Adrenal gland (tissue), 12 donors: ENCODE measurements around the gene PTPRS. TPM values are rescaled to one million over a fixed set of nuclear protein-coding genes. Genes with fewer than 3 reads are reported as not detected.
"Not testable (repeated sequence)": the region's sequence is repeated elsewhere in the genome, so short reads cannot be mapped to it uniquely, and the experiment has no call there.

Experiments
- DNase-seq, 7 donors: peaks; one replicate each; pipeline ENCODE4 v3.0.0-alpha.2; 2019 to 2020
- H3K27ac ChIP-seq, 5 donors: fragments of 200-600 bp; sonication (generic) in 4 of 5; 1 replicate in 3 of 5; 2 replicates in 2 of 5; pipeline versions ENCODE4 v1.5.1 to v1.8.0; 2016 to 2020; ENCODE audit warnings: mild to moderate bottlenecking in 1 of 5
- H3K27me3 ChIP-seq: fragments of 200-600 bp; 2 replicates; pipeline ENCODE4 v1.8.0; 2021
- H3K36me3 ChIP-seq, 2 donors: fragments of 200-600 bp; replicated peaks in 1 of 2; 1 replicate in 1 of 2; 2 replicates in 1 of 2; pipeline versions ENCODE4 v1.5.1 to v1.8.0; 2018 to 2022
- H3K4me1 ChIP-seq, 2 donors: fragments of 200-600 bp; replicated peaks in 1 of 2; 1 replicate in 1 of 2; 2 replicates in 1 of 2; pipeline versions ENCODE4 v1.5.1 to v1.8.0; 2018 to 2021
- H3K4me3 ChIP-seq, 4 donors: fragments of 200-600 bp; sonication (generic) in 3 of 4; one replicate each; pipeline ENCODE4 v1.5.1; 2016 to 2018
- H3K9me3 ChIP-seq, 3 donors: fragments of 200-600 bp; sonication (generic) in 1 of 3; replicated peaks in 1 of 3; 1 replicate in 2 of 3; 2 replicates in 1 of 3; pipeline versions ENCODE4 v1.5.1 to v1.8.0; 2016 to 2021
- POLR2A ChIP-seq, 2 donors: fragments of 450-650 bp; IDR thresholded peaks; one replicate each; pipeline ENCODE4 v1.6.1; 2017; ENCODE audit warnings: antibody characterized with exemption in 2 of 2, mild to moderate bottlenecking in 2 of 2, moderate library complexity in 1 of 2
- WGBS, 4 donors: extraction: QIAGEN DNeasy Blood & Tissue Kit in 2 of 4; methylation state at CpG; one replicate each; pipeline versions ENCODE4 v1.1.5 to v1.1.7; 2013 to 2017; 5-methylcytosine and 5-hydroxymethylcytosine counted together
- intact Hi-C, 2 donors: fragments of 100-400 bp; cut with DNase I; formaldehyde crosslinking; loops; one replicate each; pipeline versions ENCODE4 v1.14.1 to v1.15.0; 2022 to 2023
- polyA plus RNA-seq, 3 donors: library from polyadenylated mRNA; stranded (reverse); fragments of 200-250 nt in 2 of 3; fragments of 350-450 nt in 1 of 3; fragmentation: Illumina TruSeq in 1 of 3; extraction: RNeasy Lipid Tissue Mini Kit (QIAGEN cat#74804) in 1 of 3; gene quantifications; one replicate each; pipeline ENCODE4 v1.2.3, GENCODE V29; 2013 to 2014
- total RNA-seq, 9 donors: library from RNA; depleted of rRNA in 4 of 9; stranded (reverse); fragments of >200 nt in 4 of 9; fragments of 120-200 nt in 1 of 9; fragmentation: NEBNext Ultra II Directional in 1 of 9; extraction: Animal tissue kit (Norgen Biotek cat#: 25700) in 1 of 9; gene quantifications; one replicate each; pipeline versions ENCODE4 v1.1.0 to v1.2.4, GENCODE V29; 2013 to 2023
- TF ChIP-seq, protein P1 (sequence below), 6 experiments: fragments of 450-650 bp in 4 of 6; fragments of 200-600 bp in 2 of 6; sonication (generic) in 1 of 6; IDR thresholded peaks; 1 replicate in 5 of 6; 2 replicates in 1 of 6; pipeline versions ENCODE4 v1.5.1 to v1.8.0; 2016 to 2021; ENCODE audit warnings: antibody characterized with exemption in 6 of 6, mild to moderate bottlenecking in 2 of 6, moderate library complexity in 1 of 6
- donor health status: healthy with polysubstance abuse.
- donor health status: Bipolar disorder and iron deficiency.
- donor health status: DM: yes; HTN: yes; CAD: no.
- donor health status: DM: no; HTN: no; CAD: no.
- donor health status: DM: no; HTN: no; CAD: no.
- donor health status: DM: yes; HTN: yes; CAD: no.

Gene PTPRS
- total and polyA plus RNA-seq, 12 donors = 8.8 to 376 (median 164) TPM

DNA sequence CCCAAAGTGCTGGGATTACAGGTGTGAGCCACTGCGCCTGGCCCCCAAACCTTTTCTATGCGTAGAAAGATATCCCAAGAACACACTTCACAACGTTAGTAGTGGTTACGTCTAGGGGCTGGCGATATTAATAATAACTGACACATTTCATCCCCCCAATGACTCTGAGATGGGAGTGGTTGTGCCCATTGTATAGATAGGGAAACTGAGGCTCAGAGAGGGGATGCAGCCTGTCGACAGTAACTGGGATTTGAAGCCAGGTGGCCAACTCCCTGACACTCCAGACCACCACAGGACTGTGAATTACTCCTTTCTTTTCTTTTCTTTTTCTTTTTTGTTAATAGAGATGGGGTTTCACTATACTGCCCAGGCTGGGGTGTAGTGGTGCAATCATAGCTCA lies 25.3 kb upstream of the PTPRS start:
- intact Hi-C loops = no loop called here

DNA sequence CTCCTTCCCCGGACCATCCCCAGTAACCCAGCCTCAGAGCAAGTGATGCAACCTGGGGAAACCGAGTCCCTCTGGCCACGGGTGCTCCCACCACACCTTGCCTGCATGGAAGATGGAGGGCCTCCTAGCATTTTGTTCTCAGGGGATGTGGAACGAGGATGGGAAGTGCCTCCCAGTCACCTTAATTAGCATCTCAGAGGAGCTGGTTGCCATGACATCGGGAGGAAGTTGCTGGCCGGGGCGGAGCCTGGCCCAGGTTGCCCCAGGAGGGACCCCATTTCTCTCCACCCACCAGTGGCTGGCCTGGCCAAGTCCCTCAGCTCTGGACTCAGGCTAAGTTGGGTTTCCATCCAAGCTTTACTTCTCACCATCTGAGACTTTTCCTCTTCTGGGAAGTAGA lies 24.1 kb upstream of the PTPRS start:
- no peak for TF ChIP-seq POLR2A (IDR thresholded peaks at IDR 0.05)
- TF ChIP-seq, protein P1, sequence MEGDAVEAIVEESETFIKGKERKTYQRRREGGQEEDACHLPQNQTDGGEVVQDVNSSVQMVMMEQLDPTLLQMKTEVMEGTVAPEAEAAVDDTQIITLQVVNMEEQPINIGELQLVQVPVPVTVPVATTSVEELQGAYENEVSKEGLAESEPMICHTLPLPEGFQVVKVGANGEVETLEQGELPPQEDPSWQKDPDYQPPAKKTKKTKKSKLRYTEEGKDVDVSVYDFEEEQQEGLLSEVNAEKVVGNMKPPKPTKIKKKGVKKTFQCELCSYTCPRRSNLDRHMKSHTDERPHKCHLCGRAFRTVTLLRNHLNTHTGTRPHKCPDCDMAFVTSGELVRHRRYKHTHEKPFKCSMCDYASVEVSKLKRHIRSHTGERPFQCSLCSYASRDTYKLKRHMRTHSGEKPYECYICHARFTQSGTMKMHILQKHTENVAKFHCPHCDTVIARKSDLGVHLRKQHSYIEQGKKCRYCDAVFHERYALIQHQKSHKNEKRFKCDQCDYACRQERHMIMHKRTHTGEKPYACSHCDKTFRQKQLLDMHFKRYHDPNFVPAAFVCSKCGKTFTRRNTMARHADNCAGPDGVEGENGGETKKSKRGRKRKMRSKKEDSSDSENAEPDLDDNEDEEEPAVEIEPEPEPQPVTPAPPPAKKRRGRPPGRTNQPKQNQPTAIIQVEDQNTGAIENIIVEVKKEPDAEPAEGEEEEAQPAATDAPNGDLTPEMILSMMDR (IDR thresholded peaks at IDR 0.05) = no peak
- WGBS, 4 donors = 26 to 61% (median 37%) methylated on average over 3 to 7 of the region's 7 CpGs

More for the DNA sequence above, 25.3 kb upstream of the PTPRS start:
- no peak overlapping the region for H3K4me3 ChIP-seq
- H3K4me1 ChIP-seq = no peaks in the 10 kb centered on the region
- H3K27ac ChIP-seq = no peak overlapping the region
- WGBS, 4 donors = 67 to 87% (median 81%) methylated on average over 6 of the region's 6 CpGs
- TF ChIP-seq, protein P1 (IDR thresholded peaks at IDR 0.05) = no peak
- TF ChIP-seq POLR2A (IDR thresholded peaks at IDR 0.05) = no peak
- no peaks in the 10 kb centered on the region for H3K27me3 ChIP-seq
- no peak for DNase-seq
- H3K9me3 ChIP-seq = no peaks in the 10 kb centered on the region
- H3K36me3 ChIP-seq = no peaks in the 10 kb centered on the region

DNA sequence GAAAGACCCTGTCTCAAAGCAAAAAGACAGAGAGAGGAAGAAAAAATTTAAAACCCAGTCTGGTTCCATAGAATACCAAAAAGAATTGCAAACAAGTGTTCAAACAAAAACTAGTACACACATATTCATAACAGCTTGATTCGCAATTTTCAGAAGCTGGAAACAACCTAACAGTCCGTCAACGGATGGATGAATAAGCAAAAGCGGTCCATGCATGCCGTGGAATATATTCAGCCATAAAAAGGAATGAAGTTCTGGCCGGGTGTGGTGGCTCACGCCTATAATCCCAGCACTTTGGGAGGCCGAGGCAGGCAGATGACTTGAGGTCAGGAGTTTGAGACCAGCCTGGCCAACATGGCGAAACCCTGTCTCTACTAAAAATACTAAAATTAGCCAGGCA lies 21.2 kb upstream of the PTPRS start:
- H3K27me3 ChIP-seq, intact Hi-C loops, H3K9me3 ChIP-seq, H3K36me3 ChIP-seq, H3K4me3 ChIP-seq, DNase-seq, H3K4me1 ChIP-seq, H3K27ac ChIP-seq: not testable (repeated sequence)
- WGBS, 4 donors = 88 to 92% (median 90%) methylated on average over 9 of the region's 9 CpGs

More for the DNA sequence above, 24.1 kb upstream of the PTPRS start:
- no peaks in the 10 kb centered on the region for H3K36me3 ChIP-seq
- no peak overlapping the region for H3K27ac ChIP-seq
- DNase-seq = no peak
- intact Hi-C loops = no loop called here
- H3K4me3 ChIP-seq = no peak overlapping the region
- no peaks in the 10 kb centered on the region for H3K4me1 ChIP-seq
- no peaks in the 10 kb centered on the region for H3K27me3 ChIP-seq
- H3K9me3 ChIP-seq = no peaks in the 10 kb centered on the region

DNA sequence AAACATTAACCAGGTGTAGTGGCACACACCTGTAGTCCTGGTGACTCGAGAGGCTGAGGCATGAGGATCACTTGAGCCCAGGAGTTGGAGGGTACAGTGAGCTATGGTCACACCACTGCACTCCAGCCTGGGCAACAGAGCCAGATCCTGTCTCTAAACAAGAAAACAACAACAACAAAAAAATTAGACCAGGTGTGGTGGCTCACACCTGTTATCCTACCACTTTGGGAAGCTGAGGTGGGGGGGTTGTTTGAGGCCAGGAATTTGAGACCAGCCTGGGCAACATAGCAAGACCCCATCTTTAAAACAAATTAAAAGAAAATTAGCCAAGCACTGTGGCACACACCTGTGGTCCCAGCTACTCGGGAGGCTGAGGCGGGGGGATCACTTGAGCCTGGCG lies 20.8 kb upstream of the PTPRS start:
- 84 to 96% (median 91%) methylated on average over 4 of the region's 4 CpGs for WGBS, 4 donors
- Histone ChIP-seq H3K4me1 (peaks cover 0 to 8% of the 10 kb centered on the region in 2 donors), H3K9me3 (no peaks in the 10 kb centered on the region), H3K27ac (no peak overlapping the region), H3K27me3 (no peaks in the 10 kb centered on the region), H3K36me3 (no peaks in the 10 kb centered on the region), H3K4me3 (no peak overlapping the region)
- DNase-seq = no peak
- TF ChIP-seq, protein P1 (IDR thresholded peaks at IDR 0.05) = no peak
- TF ChIP-seq POLR2A (IDR thresholded peaks at IDR 0.05) = no peak
- intact Hi-C loops = no loop called here

DNA sequence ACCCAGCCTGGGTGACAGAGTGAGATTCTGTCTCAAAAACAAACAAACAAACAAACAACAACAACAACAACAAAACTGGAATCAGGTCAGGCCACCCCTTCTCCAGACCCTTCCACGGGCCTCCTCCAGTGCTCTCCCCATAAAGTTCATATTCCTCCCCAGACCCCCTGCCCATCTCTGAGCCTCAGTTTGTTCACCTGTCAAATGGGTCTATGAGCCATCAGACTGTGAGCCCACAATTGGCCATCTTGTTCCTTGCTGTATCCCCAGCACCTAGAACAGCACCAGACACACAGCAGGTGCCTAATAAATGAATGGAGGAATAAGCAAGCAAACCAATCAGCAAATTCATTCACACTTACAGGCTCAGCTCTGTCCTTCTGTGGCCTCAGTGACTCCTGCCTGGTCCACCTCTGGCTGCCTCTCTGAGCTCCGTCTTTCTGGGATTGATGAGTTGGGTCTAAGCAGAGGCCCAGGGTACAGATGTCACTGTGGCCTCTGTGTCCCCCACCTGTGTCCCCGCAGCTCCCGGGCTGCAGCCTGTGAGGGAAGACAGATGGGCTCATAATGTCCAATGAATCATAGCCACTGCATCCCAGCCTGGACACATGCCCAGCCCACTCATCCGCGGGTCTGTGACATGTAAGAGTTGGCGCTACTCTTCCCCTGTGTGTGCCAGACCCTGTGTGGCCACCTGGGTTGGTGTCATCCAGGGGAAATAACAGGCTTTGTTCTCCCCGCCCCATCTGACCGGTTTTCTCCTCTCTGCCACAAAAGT lies 19.6 kb upstream of the PTPRS start:
- no peak overlapping the region for H3K27ac ChIP-seq
- DNase-seq = peak in 5 of 7 donors; percentile 10 to 45 (median 33)
- no peaks in the 10 kb centered on the region for H3K27me3 ChIP-seq
- WGBS, 4 donors = 32 to 37% (median 35%) methylated on average over 5 to 9 of the region's 9 CpGs
- H3K4me1 ChIP-seq = peaks cover 0 to 8% of the 10 kb centered on the region in 2 donors
- TF ChIP-seq POLR2A (IDR thresholded peaks at IDR 0.05) = no peak
- TF ChIP-seq, protein P1 (IDR thresholded peaks at IDR 0.05) = no peak
- intact Hi-C loops = no loop called here
- no peak overlapping the region for H3K4me3 ChIP-seq
- no peaks in the 10 kb centered on the region for H3K36me3 ChIP-seq
- no peaks in the 10 kb centered on the region for H3K9me3 ChIP-seq
